Glutamatergic neuron (in vitro differentiated cells): ENCODE measurements around the gene CPA4. TPM values are rescaled to one million over a fixed set of nuclear protein-coding genes. Genes with fewer than 3 reads are reported as not detected.

ENCODE experiments used
- DNase-seq: peaks from one replicate; pipeline ENCODE4 v3.0.0; 2022
- H3K27ac Mint-ChIP-seq: one replicate; pipeline ENCODE4 v1.8.0; 2020; ENCODE audit warnings: mild to moderate bottlenecking, mixed read lengths, inconsistent platforms; ENCODE audit not compliant: unreplicated experiment
- H3K27me3 Mint-ChIP-seq: one replicate; pipeline ENCODE4 v1.8.0; 2020; ENCODE audit warnings: mild to moderate bottlenecking, moderate library complexity, mixed read lengths, inconsistent platforms; ENCODE audit not compliant: unreplicated experiment
- H3K36me3 Mint-ChIP-seq: one replicate; pipeline ENCODE4 v1.8.0; 2020; ENCODE audit warnings: mild to moderate bottlenecking, mixed read lengths, inconsistent platforms; ENCODE audit not compliant: unreplicated experiment
- H3K4me1 Mint-ChIP-seq: one replicate; pipeline ENCODE4 v1.8.0; 2020; ENCODE audit warnings: mild to moderate bottlenecking, low read depth, mixed read lengths, inconsistent platforms; ENCODE audit not compliant: unreplicated experiment
- H3K4me3 Mint-ChIP-seq: one replicate; pipeline ENCODE4 v1.8.0; 2020; ENCODE audit warnings: mild to moderate bottlenecking, mixed read lengths, inconsistent platforms; ENCODE audit not compliant: unreplicated experiment
- H3K9me3 Mint-ChIP-seq: one replicate; pipeline ENCODE4 v1.8.0; 2020; ENCODE audit warnings: mild to moderate bottlenecking, moderate library complexity, mixed read lengths, inconsistent platforms; ENCODE audit not compliant: unreplicated experiment
- CTCF ChIP-seq: fragments of 200-600 bp; sonication (generic); IDR thresholded peaks from one replicate; pipeline ENCODE4 v1.5.0; 2021; ENCODE audit not compliant: partially characterized antibody, unreplicated experiment
- total RNA-seq: library from RNA; stranded (reverse); fragmentation: NEBNext Ultra II Directional; extraction: Animal tissue kit (Norgen Biotek cat#: 25700); gene quantifications from one replicate; pipeline ENCODE4 v1.2.1, GENCODE V29; 2021; ENCODE audit not compliant: unreplicated experiment

CPA4 gene
- total RNA-seq, 1 donor from 2014 or later, result not detected

GRCh38 chr7:130279286-130279685, 13.7 kb upstream of the CPA4 start:
- no peak overlapping the region for H3K27ac Mint-ChIP-seq
- no peak overlapping the region for H3K4me3 Mint-ChIP-seq
- H3K9me3 Mint-ChIP-seq, result peaks cover 8% of the 10 kb centered on the region
- H3K36me3 Mint-ChIP-seq, result peaks cover 6% of the 10 kb centered on the region
- peaks cover 37% of the 10 kb centered on the region for H3K4me1 Mint-ChIP-seq
- DNase-seq, result no peak
- H3K27me3 Mint-ChIP-seq, result peaks cover 4% of the 10 kb centered on the region
- TF ChIP-seq CTCF, result no peak

GRCh38 chr7:130279906-130280305, 13.1 kb upstream of the CPA4 start:
- no peak for DNase-seq
- peaks cover 33% of the 10 kb centered on the region for H3K4me1 Mint-ChIP-seq
- no peak overlapping the region for H3K27ac Mint-ChIP-seq
- TF ChIP-seq CTCF, result no peak
- H3K27me3 Mint-ChIP-seq, result peaks cover 4% of the 10 kb centered on the region
- peaks cover 9% of the 10 kb centered on the region for H3K36me3 Mint-ChIP-seq
- no peak overlapping the region for H3K4me3 Mint-ChIP-seq
- peaks cover 8% of the 10 kb centered on the region for H3K9me3 Mint-ChIP-seq

GRCh38 chr7:130281260-130281659, 11.7 kb upstream of the CPA4 start:
- H3K4me1 Mint-ChIP-seq, result peaks cover 20% of the 10 kb centered on the region
- H3K27me3 Mint-ChIP-seq, result peaks cover 7% of the 10 kb centered on the region

GRCh38 chr7:130286881-130287280, 6.1 kb upstream of the CPA4 start:
- peaks cover 12% of the 10 kb centered on the region for H3K36me3 Mint-ChIP-seq
- no peaks in the 10 kb centered on the region for H3K4me1 Mint-ChIP-seq
- no peak for DNase-seq
- H3K9me3 Mint-ChIP-seq, result no peaks in the 10 kb centered on the region
- no peak overlapping the region for H3K4me3 Mint-ChIP-seq
- H3K27me3 Mint-ChIP-seq, result peaks cover 9% of the 10 kb centered on the region
- no peak for TF ChIP-seq CTCF
- no peak overlapping the region for H3K27ac Mint-ChIP-seq

More at GRCh38 chr7:130281260-130281659, 11.7 kb upstream of the CPA4 start:
- no peak for DNase-seq
- TF ChIP-seq CTCF, result no peak
- Mint-ChIP-seq H3K4me3 (no peak overlapping the region), H3K27ac (no peak overlapping the region), H3K9me3 (peaks cover 8% of the 10 kb centered on the region), H3K36me3 (peaks cover 12% of the 10 kb centered on the region)

GRCh38 chr7:130288168-130288567, 4.8 kb upstream of the CPA4 start:
- Mint-ChIP-seq H3K27me3 (peaks cover 9% of the 10 kb centered on the region), H3K4me1 (no peaks in the 10 kb centered on the region), H3K36me3 (peaks cover 12% of the 10 kb centered on the region), H3K27ac (no peak overlapping the region), H3K9me3 (no peaks in the 10 kb centered on the region), H3K4me3 (no peak overlapping the region)
- TF ChIP-seq CTCF, result no peak
- no peak for DNase-seq
